Breast epithelium (tissue), 3 donors: ENCODE measurements around the gene C3orf70.

Experiments used
- POLR2A ChIP-seq: fragments of 450-650 bp; IDR thresholded peaks from one replicate; pipeline ENCODE4 v1.6.1; 2016; ENCODE audit warnings: antibody characterized with exemption, mild to moderate bottlenecking, moderate library complexity
- POLR2AphosphoS5 ChIP-seq, 3 donors: sonication (generic); formaldehyde crosslinking; IDR thresholded peaks; one replicate each; pipeline ENCODE4 v1.6.1; 2017; ENCODE audit warnings: antibody characterized with exemption in 3 of 3

GRCh38 chr3:185115371-185115770, 37.5 kb downstream of the C3orf70 start:
- TF ChIP-seq POLR2AphosphoS5 (IDR thresholded peaks at IDR 0.05) (no peak), POLR2A (no peak)
